ENCODE results near the gene SMYD2.

DNA sequence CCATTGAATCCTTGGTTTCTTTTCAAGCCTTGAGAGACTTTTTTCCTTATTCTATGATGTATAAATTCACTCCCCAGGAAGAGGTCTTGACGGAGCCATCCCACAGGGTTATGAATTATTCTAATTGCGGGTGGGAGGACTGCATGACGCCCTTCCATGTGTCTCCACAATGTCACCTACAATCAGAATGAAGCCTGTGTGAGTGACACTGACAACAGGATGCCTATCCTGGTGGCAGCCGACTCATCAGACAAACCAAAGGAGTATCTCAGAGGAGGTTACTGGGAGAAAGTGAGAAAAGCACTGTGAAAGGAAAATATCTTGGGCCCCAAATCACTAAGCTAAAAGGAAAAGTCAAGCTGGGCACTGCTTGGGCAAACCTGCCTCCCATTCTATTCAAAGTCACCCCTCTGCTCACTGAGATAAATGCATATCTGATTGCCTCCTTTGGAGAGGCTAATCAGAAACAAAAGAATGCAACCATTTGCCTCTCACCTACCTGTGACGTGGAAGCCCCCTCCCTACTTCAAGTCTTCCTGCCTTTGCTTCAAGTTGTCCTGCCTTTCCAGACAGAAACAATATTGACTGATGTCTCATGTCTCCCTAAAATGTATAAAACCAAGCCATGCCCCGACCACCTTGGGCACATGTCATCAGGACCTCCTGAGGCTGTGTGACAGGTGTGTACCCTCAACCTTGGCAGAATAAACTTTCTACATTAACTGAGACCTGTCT, 98.4 kb downstream of the SMYD2 start:
- no peak for TF ChIP-seq POLR2A (IDR thresholded peaks at IDR 0.05)
- TF ChIP-seq CTCF (IDR thresholded peaks at IDR 0.05) = no peak
- TF ChIP-seq EP300 (IDR thresholded peaks at IDR 0.05) = no peak
